Gastrocnemius medialis (tissue), 4 donors: ENCODE results near the gene EEF1G. TPM values are rescaled to one million over a fixed set of nuclear protein-coding genes. Genes with fewer than 3 reads are reported as not detected.
"Not testable (repeated sequence)": the region's sequence is repeated elsewhere in the genome, so short reads cannot be mapped to it uniquely, and the experiment has no call there.

Experiments used
- ATAC-seq, 2 donors: fragments of 150-250 bp; one replicate each; pipeline ENCODE4 v1.9.1; 2016
- DNase-seq, 2 donors: peaks; one replicate each; pipeline ENCODE4 v3.0.0-alpha.2; 2019
- H3K27ac ChIP-seq, 4 donors: fragments of 200-600 bp; sonication (generic); 1 replicate in 1 of 4; 2 replicates in 3 of 4; pipeline ENCODE4 v1.5.1; 2016 to 2018; ENCODE audit warnings: mild to moderate bottlenecking in 2 of 4, moderate library complexity in 1 of 4
- H3K27me3 ChIP-seq, 3 donors: fragments of 200-600 bp; sonication (generic) in 2 of 3; 1 replicate in 1 of 3; 2 replicates in 2 of 3; pipeline versions ENCODE4 v1.5.1 to v1.6.0; 2016 to 2019; ENCODE audit warnings: mild to moderate bottlenecking in 1 of 3, moderate library complexity in 1 of 3
- H3K36me3 ChIP-seq, 2 donors: fragments of 200-600 bp; sonication (generic) in 1 of 2; one replicate each; pipeline ENCODE4 v1.5.1; 2017 to 2018
- H3K4me1 ChIP-seq, 2 donors: fragments of 200-600 bp; sonication (generic) in 1 of 2; one replicate each; pipeline ENCODE4 v1.5.1; 2016 to 2017; ENCODE audit warnings: mild to moderate bottlenecking in 2 of 2
- H3K4me3 ChIP-seq, 4 donors: fragments of 200-600 bp; sonication (generic) in 3 of 4; 1 replicate in 1 of 4; 2 replicates in 3 of 4; pipeline ENCODE4 v1.5.1; 2016 to 2019; ENCODE audit warnings: mild to moderate bottlenecking in 2 of 4
- H3K9me3 ChIP-seq, 3 donors: fragments of 200-600 bp; sonication (generic) in 2 of 3; 1 replicate in 1 of 3; 2 replicates in 2 of 3; pipeline ENCODE4 v1.5.1; 2016 to 2019
- CTCF ChIP-seq, 5 experiments: fragments of 450-650 bp in 3 of 5; fragments of 200-600 bp in 2 of 5; sonication (generic) in 2 of 5; IDR thresholded peaks in 4 of 5; conservative IDR thresholded peaks in 1 of 5; 1 replicate in 4 of 5; 2 replicates in 1 of 5; pipeline ENCODE4 v1.5.1; 2016 to 2019; ENCODE audit warnings: antibody characterized with exemption in 5 of 5, mild to moderate bottlenecking in 3 of 5, moderate library complexity in 3 of 5
- POLR2A ChIP-seq, 2 donors: fragments of 450-650 bp; IDR thresholded peaks; one replicate each; pipeline ENCODE4 v1.6.1; 2017; ENCODE audit warnings: antibody characterized with exemption in 2 of 2, mild to moderate bottlenecking in 2 of 2, moderate library complexity in 2 of 2
- in situ Hi-C, 4 donors: fragments of 200-750 bp; cut with MboI; loops; one replicate each; pipeline versions ENCODE4 v1.15.0 to v1.8.0; 2017; ENCODE audit warnings: low sequenced_read_pairs in 4 of 4
- intact Hi-C: fragments of 100-400 bp; cut with DNase I; formaldehyde crosslinking; loops from one replicate; pipeline ENCODE4 v1.15.1; 2023; ENCODE audit warnings: low total_unique reads
- total RNA-seq, 4 donors: library from RNA; depleted of rRNA; stranded (reverse); fragments of >200 nt; gene quantifications; one replicate each; pipeline versions ENCODE4 v1.1.0 to v1.2.3, GENCODE V29; 2016

The EEF1G gene
- total RNA-seq, 4 donors from 2014 or later, result 1,797 to 2,946 (median 1,897) TPM

GRCh38 chr11:62574363-62575071 lies 826 bp upstream of the EEF1G start:
- intact Hi-C loops, result loop anchor here (1.0 kb wide), 1 partner anchor 17 kb away; the partner anchor contains the start of gene TUT1
- ATAC-seq, result peak in 1 of 2 donors; percentile 24
- DNase-seq, result no peak
- no peaks in the 10 kb centered on the region for H3K9me3 ChIP-seq
- H3K27me3 ChIP-seq, result no peaks in the 10 kb centered on the region
- H3K27ac ChIP-seq, result peak overlapping the region; percentile 88 to 93 (median 90)
- peaks cover 44 to 57% of the 10 kb centered on the region in 2 donors for H3K4me1 ChIP-seq
- peaks cover 0 to 50% of the 10 kb centered on the region in 2 donors for H3K36me3 ChIP-seq
- H3K4me3 ChIP-seq, result peak overlapping the region; percentile 57 to 87 (median 65)
- in situ Hi-C loops, result no loop called here
- TF ChIP-seq CTCF (IDR thresholded peaks at IDR 0.05 in 4 of 5, conservative IDR thresholded peaks at IDR 0.05 in 1 of 5) (no peak), POLR2A (IDR thresholded peaks at IDR 0.05) (no peak)

GRCh38 chr11:62573006-62573591 lies 592 bp downstream of the EEF1G start:
- peaks cover 0 to 56% of the 10 kb centered on the region in 2 donors for H3K36me3 ChIP-seq
- H3K27ac ChIP-seq, result peak overlapping the region; percentile 88 to 94 (median 93)
- H3K4me3 ChIP-seq, result peak overlapping the region; percentile 84 to 97 (median 90)
- ATAC-seq (peak; percentile 3 to 7), DNase-seq (no peak)
- in situ Hi-C loops, result no loop called here
- H3K27me3 ChIP-seq, result no peaks in the 10 kb centered on the region
- H3K4me1 ChIP-seq, result peaks cover 54 to 61% of the 10 kb centered on the region in 2 donors
- intact Hi-C loops, result no loop called here
- no peaks in the 10 kb centered on the region for H3K9me3 ChIP-seq
- TF ChIP-seq CTCF (IDR thresholded peaks at IDR 0.05 in 4 of 5, conservative IDR thresholded peaks at IDR 0.05 in 1 of 5) (no peak), POLR2A (IDR thresholded peaks at IDR 0.05) (no peak)

- intact Hi-C loops, result no loop called here
- peaks cover 0 to 59% of the 10 kb centered on the region in 2 donors for H3K36me3 ChIP-seq
- H3K27me3 ChIP-seq, result no peaks in the 10 kb centered on the region
- peak overlapping the region; percentile 84 to 97 (median 90) for H3K4me3 ChIP-seq
- ATAC-seq (no peak), DNase-seq (no peak)
- peaks cover 54 to 61% of the 10 kb centered on the region in 2 donors for H3K4me1 ChIP-seq
- H3K9me3 ChIP-seq, result no peaks in the 10 kb centered on the region
- TF ChIP-seq CTCF (IDR thresholded peaks at IDR 0.05 in 4 of 5, conservative IDR thresholded peaks at IDR 0.05 in 1 of 5), result no peak
- no peak for TF ChIP-seq POLR2A (IDR thresholded peaks at IDR 0.05)
- H3K27ac ChIP-seq, result peak overlapping the region; percentile 88 to 94 (median 93)
- in situ Hi-C loops, result no loop called here
These were observed 1.3 kb downstream of the EEF1G start for GRCh38 chr11:62572431-62572830.

GRCh38 chr11:62571493-62571892 lies 2.2 kb downstream of the EEF1G start:
- ATAC-seq, H3K27me3 ChIP-seq, DNase-seq, H3K4me3 ChIP-seq, in situ Hi-C loops, H3K9me3 ChIP-seq, intact Hi-C loops: not testable (repeated sequence)
- H3K4me1 ChIP-seq, result peaks cover 54 to 61% of the 10 kb centered on the region in 2 donors
- peak overlapping the region; percentile 88 to 94 (median 93) for H3K27ac ChIP-seq
- peaks cover 0 to 60% of the 10 kb centered on the region in 2 donors for H3K36me3 ChIP-seq

- H3K4me3 ChIP-seq, intact Hi-C loops, H3K27me3 ChIP-seq, in situ Hi-C loops, ATAC-seq, H3K9me3 ChIP-seq, DNase-seq: not testable (repeated sequence)
- peaks cover 51 to 58% of the 10 kb centered on the region in 2 donors for H3K4me1 ChIP-seq
- peaks cover 0 to 66% of the 10 kb centered on the region in 2 donors for H3K36me3 ChIP-seq
- peak overlapping the region; percentile 88 to 94 (median 93) for H3K27ac ChIP-seq
These were observed 2.8 kb downstream of the EEF1G start for GRCh38 chr11:62570903-62571302.
